Fibroblast of mammary gland (primary cell): ENCODE data around the gene DHH.
"Not testable (repeated sequence)": the region's sequence is repeated elsewhere in the genome, so short reads cannot be mapped to it uniquely, and the experiment has no call there.

Experiments
- DNase-seq: peaks from one replicate; pipeline ENCODE4 v3.0.0-alpha.2; 2010; ENCODE audit warnings: low read depth
- H3K4me3 ChIP-seq: 2 replicates; pipeline ENCODE4 v1.5.1; 2011; ENCODE audit warnings: low read depth, mild to moderate bottlenecking, low read length, moderate library complexity; ENCODE audit not compliant: control insufficient read depth
- CTCF ChIP-seq: conservative IDR thresholded peaks from 2 replicates; pipeline ENCODE4 v1.5.1; 2011; ENCODE audit warnings: low read depth, low read length, inconsistent platforms; ENCODE audit not compliant: control insufficient read depth, insufficient read depth

DHH gene

DNA sequence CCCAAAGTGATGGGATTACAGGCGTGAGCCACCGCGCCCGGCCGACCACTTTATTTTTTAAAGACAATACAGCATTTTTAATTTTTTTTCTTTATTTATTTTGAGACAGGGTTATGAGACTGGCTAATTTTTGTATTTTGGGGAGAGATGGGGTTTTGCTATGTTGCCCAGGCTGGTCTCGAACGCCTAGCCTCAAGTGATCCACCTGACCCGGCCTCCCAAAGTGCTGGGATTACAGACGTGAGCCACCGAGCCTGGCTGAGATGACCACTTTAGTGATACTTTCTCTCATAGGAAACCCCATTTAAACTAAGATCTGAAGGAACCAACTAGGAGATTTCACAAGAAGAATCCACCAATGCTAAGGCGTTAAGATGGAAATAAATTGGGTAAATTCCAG lies 23.6 kb downstream of the DHH start:
- TF ChIP-seq CTCF = no peak

DNA sequence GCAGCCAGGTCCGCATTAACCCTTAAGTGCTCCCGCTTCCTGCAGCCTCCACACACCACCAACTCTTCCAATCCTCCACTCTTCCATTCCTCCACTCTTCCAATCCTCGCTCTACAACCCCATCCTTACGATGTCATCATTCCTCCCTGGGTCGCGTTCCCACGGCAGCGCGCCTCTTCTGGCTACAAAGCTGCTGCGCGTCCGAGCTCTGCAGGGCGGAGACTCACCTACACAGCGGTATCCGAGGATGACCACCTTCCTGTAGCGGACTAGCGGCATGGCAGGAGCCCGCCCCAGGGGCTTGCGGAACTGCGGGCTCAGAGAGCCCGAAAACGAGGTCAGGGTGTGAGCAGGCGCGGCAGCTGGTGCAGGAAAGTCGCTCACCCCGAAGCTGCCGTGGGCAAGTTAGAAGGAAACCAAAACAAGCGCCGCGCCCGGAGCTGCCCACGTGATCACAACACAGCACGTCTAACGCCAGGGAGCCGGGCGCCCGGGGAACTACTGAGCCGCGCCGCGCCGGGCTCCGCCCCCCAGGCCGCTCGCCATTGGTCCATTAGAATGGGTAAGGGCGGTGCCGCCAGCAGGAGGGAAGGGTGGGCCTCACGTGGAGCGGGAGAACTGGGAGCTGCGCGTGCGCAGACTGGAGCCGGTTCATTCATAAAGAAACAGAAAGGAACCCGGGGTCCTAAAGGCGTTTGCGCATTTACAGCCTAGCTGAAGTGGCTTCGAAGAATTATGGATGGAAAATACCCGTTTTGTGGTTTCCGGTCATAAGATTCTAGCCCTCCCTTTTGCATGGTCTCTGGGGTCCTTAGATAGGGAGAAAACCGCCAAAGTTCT lies 24.9 kb downstream of the DHH start, which contains the start of gene RHEBL1:
Gene RHEBL1, minus strand, starts transcription at position 473 of the 840 bp plus-strand sequence. Its CDS starts 194 bp downstream, at position 279.
- peak; percentile 7 for TF ChIP-seq CTCF
- peak within 1 kb of the TSS; percentile 85 for H3K4me3 ChIP-seq
- DNase-seq = peak; percentile 93

More for the DNA sequence above, 23.6 kb downstream of the DHH start:
- H3K4me3 ChIP-seq = no peak overlapping the region
- DNase-seq = no peak

DNA sequence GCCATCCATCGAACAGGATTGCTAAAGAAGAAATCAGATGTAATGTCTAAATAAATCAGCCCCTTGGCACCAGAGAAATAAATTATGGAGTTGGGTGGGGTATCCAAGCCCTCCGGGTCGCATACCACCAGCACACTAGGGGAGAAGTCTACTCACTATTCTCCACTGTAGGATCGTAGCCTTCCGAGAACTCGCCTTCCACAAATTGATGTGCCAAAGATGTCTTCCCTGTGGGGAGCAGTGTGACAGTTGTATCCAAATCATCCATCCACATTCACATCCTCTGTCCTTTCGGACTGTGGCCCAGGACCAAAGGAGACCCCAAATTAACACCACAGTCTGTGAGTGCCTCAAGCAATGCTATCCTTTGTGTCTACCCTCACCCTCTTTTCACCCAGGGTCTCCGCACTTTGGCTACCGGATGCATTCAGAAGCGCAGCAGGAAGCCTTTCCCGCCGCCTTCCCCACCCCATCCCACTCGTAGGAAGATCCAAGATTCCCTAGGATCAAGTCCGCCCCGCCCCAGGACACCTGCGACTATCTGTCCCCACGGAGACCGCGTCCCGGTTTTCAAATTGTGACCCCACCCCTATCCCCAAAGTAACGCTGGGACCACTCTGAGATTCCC lies 25.6 kb downstream of the DHH start:
- DNase-seq = no peak
- peak overlapping the region; percentile 85 for H3K4me3 ChIP-seq
- TF ChIP-seq CTCF = no peak

DNA sequence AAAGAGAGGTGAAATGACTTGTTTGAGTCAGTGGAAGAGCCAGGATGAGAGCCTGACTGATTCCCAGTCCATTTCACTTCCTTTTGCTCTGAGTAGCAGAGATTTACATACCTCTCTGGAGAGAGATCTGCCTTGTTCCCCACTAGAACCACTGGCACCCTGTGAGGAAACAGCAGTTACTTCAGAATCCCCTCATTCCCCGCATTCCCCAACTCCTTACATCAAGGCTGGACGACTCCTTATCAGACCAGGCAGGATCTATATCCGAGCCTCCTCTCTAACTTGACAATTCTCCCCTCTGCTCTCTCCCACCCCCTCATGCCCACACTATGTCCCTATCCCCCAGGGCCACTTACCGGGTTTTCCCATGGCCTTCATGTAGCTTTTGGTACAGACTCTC lies 28.5 kb downstream of the DHH start:
- H3K4me3 ChIP-seq = no peak overlapping the region
- no peak for DNase-seq
- no peak for TF ChIP-seq CTCF

DNA sequence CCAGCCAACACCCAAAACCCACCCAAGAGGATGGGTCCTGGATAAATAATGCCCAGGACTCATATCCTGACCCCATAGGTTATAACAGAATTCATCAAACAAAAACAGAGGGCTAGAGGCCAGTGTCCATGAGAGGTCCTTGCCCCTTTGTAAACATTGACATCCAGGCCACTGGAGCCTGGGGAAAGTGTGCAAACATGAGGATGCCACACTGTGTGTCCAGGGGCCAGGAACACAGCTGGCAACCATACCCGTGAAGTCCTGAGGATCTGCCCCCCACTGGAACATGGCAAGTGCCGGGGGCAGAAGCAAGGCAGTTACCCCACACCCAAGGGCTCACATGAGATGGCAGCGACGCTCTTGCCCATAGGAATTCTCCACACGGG lies 29.8 kb downstream of the DHH start:
- TF ChIP-seq CTCF = no peak

GRCh38 chr12:49061916-49062315 lies 32.7 kb downstream of the DHH start:
- not testable (repeated sequence) for H3K4me3 ChIP-seq, DNase-seq

More for the DNA sequence above, 29.8 kb downstream of the DHH start:
- H3K4me3 ChIP-seq = no peak overlapping the region
- no peak for DNase-seq

DNA sequence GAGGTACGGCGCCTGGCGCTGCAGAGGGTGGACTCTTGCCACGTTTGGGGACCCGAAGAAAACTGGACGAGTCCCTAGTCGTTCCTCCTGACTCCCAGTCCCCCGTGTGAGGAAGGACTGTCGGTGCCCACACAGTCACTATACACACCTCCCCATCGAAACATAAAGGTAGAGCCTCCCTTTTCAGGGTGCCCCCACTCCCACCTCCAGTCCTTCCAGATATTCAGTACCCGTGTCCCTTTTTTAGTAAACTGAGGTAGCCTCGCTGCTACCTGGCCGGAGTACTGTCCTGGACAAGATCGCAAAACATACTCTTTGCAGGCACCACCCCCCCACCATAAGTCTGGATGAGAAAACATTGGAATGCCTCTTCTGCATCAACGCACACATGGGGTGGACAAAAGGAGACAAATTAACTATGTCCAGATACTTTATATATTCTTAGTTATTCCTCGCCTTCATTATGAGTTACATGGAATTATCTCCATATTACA lies 33.4 kb downstream of the DHH start:
- no peak for TF ChIP-seq CTCF
- H3K4me3 ChIP-seq = peak overlapping the region; percentile 91
- DNase-seq = no peak
